HEK293 (cell line): Measurements from ENCODE around the gene KIF1A.

Experiments
- CTCF ChIP-seq: fragments of 450-650 bp; formaldehyde crosslinking; IDR thresholded peaks from 2 replicates; pipeline ENCODE4 v1.5.1; 2016; ENCODE audit warnings: missing biosample characterization, missing genetic modification characterization
- INSM2 ChIP-seq: fragments of 450-650 bp; formaldehyde crosslinking; IDR thresholded peaks from 2 replicates; pipeline ENCODE4 v1.5.1; 2016; ENCODE audit warnings: missing biosample characterization, missing genetic modification characterization
- ZNF366 ChIP-seq: fragments of 450-650 bp; formaldehyde crosslinking; conservative IDR thresholded peaks from 2 replicates; pipeline ENCODE4 v1.5.1; 2016; ENCODE audit warnings: missing biosample characterization, missing genetic modification characterization

- TF ChIP-seq INSM2 (tag by site-specific recombination), result no peak
- no peak for TF ChIP-seq ZNF366 (tag by site-specific recombination)
- no peak for TF ChIP-seq CTCF (tag by site-specific recombination)
Measured at GRCh38 chr2:240797500-240797895, 22.5 kb downstream of the KIF1A start.
